NCI-H226 (cell line): ENCODE data around the gene GPN2.
"Not testable (repeated sequence)": the region's sequence is repeated elsewhere in the genome, so short reads cannot be mapped to it uniquely, and the experiment has no call there.

Experiments used
- DNase-seq: peaks from one replicate; pipeline ENCODE4 v3.0.0-alpha.2; 2015

Gene GPN2

GRCh38 chr1:26900001-26900814, 10.1 kb upstream of the GPN2 start, which contains the start of gene GPATCH3:
Gene GPATCH3 (minus strand): TSS chr1:26900467. CDS start chr1:26900442, 25 bp downstream.
- DNase-seq = peak; percentile 84

DNA sequence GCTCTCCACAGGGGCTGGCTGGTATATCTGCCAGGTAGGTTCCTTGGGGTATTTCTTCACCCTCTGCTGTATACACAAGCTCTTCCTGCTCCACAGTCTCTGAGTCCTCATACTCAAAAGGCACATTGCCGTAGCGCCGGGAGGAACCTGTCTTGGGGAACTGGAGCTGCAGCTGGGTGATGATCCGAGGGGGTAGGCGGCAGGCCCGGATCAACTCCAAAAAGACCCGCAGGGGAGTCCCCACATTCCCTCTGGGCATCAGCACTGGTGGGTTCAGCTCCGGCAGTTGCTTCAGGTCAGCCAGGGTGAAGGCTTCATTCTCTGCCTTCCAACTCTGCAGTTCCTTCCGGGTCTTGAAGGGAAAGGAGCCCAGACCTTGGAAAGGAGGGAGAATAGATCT, 7.3 kb upstream of the GPN2 start:
- DNase-seq = no peak

DNA sequence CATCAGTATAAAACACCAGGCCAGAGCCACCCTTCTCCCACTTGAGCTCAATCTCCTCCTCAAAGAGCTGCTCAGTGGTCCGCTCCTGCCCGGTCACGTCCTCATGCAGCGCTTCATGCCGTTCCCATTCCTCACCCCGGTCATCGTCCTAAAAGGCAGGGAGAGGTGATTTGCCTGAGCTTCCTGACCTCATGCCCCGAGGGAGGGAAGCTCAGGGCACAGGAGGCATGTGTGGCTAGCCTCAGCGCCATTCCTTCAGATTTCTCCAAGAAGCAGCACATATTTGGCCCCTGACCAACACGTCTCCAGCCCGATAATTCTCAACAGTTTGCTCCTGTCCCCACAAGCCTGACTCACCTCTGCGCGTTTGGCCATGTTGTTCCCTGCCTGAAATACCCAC, 4.2 kb upstream of the GPN2 start:
- DNase-seq = no peak

- no peak for DNase-seq
Observed at GRCh38 chr1:26890467-26890796, 349 bp upstream of the GPN2 start.

GRCh38 chr1:26888231-26888630, 1.9 kb downstream of the GPN2 start:
- no peak for DNase-seq

DNA sequence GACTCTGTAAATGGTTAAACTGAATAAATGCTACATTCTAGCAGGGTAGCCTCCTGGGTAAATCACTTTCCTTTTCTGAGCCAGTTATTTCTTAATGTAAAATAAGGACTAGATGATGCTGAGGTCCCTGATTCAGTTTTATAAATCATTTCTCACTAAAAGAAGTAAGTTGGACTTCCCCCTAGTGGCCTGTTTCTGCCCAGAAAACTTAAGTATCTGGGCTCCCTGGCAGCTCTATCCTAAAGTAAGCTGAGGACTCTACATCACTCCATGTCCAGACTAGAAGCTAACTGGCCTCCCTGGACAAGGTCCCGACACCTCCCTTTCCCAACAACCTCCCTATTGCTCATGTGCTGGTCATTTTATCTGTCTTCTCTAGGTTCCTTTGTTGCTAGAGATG, 3.0 kb downstream of the GPN2 start:
- DNase-seq = peak; percentile 5

DNA sequence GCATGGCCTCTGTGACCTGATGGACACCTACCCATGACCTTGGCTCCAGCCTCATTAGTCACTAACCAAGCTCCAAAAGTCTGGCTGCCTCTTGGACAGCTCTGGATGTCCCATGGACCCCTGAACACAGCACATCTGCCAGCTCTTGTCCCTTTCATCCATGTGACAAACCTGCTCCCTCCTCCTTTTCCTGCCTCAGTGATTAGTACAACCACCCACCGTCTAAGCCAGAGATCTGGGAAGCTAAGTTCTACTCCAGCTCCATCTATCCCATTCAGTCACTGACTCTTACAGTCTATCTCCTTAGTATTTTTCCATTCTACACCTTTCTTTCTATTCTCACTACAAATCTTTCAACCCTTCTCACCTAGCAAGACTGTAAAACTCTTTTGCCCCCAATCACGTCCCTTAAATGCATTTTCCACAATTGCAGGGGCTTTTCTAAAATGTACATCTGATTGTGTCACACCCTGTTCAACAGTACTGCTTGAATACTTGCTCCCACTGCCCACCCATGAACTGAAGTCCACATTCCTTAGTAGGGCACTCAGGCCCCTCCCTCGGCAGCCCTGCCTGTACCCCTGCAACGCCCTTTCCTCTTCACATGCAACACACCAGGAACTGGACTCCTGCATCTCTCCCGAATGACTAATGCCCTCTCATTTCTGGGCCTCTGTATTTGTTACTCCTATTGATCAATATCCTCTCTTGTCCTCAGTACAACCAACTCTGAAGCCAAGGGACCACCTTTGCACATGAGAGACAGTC, 7.2 kb downstream of the GPN2 start:
- no peak for DNase-seq

- DNase-seq = not testable (repeated sequence)
Observed at GRCh38 chr1:26881611-26882010, 8.5 kb downstream of the GPN2 start.

GRCh38 chr1:26879793-26880192, 10.3 kb downstream of the GPN2 start:
- DNase-seq = no peak

DNA sequence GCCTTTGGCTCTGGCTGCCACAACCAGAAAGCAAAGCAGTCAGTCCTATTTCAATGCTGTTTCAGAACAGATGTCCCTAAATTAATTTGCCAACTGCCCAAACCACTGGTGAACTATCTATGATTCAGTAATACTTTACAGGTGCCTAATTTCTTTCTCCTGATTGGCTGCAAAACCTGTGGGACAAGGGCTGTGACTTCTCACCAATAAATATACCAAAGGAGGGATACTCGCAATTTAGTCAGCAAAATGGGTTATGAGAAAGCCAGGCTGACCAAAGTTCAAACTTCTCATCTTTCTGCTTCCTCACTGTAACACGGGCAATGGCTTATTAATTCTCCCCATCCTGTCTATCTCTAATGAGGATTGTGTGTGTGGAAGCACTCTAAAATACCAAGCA, 12.8 kb downstream of the GPN2 start:
- no peak for DNase-seq

DNA sequence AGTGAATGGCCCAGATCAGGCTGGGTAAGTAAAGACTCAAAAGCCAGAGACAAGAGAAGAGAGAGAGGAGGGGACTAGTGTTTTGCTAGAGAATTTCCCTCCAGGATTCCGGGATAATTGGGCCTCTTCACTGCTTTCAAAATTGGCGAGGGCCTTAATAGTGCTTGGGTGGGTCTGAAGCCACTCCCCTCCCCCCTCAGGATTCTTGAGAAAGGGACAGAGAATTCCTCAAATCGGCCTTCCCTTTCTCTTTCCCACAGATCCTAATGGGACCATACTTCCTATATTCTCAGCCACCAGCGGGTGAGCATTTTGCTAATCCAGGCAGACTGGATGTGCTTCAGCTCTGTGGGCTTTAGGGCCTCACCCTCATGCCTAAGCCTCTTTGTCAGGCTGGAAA, 15.2 kb downstream of the GPN2 start:
- no peak for DNase-seq

- DNase-seq = not testable (repeated sequence)
Observed at GRCh38 chr1:26873097-26873496, 17.0 kb downstream of the GPN2 start.

DNA sequence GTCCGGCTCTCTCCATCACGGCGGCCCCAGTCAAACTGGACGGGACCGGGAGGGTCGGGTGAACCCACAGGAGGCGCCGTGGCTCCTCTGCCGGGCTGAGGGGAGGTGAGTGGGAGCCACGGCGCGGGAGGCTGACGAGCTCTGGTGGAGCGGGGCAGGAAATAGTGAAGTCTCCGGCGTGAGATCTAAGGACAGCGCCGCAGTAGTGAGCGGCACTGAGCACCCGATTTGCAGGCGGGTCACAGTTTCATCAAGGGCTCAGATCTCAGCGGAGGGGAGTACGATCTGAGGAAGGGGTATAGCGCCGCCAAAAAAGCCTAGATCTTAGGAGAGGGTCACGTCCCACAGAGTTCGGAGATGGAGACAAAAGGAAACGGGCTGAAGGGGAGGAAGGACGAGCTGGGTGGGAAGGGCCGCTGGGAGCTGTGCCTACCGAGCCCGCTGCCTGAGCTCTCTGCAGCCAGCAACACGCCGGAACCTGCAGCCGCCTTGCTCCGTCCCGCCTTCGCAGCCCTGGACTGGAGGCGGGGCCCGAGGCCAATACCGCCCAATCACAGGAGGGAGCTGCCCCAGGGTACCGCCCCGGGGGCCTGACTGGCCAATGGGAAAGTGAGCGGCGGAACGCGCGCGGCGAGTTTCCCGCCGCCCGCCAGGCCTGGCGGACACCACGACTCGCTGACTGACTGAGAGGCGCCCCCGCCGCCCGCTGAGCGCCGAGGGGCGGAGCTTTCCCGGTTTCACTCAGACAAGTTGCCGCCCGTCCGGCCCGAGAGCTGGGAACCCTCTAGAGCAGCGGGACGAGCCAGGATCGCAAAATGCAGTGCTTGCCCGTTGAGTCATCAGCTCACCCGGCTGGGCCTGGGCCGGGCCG, 25.2 kb downstream of the GPN2 start:
- peak; percentile 98 for DNase-seq

GRCh38 chr1:26863685-26864077, 26.4 kb downstream of the GPN2 start:
- DNase-seq = no peak

DNA sequence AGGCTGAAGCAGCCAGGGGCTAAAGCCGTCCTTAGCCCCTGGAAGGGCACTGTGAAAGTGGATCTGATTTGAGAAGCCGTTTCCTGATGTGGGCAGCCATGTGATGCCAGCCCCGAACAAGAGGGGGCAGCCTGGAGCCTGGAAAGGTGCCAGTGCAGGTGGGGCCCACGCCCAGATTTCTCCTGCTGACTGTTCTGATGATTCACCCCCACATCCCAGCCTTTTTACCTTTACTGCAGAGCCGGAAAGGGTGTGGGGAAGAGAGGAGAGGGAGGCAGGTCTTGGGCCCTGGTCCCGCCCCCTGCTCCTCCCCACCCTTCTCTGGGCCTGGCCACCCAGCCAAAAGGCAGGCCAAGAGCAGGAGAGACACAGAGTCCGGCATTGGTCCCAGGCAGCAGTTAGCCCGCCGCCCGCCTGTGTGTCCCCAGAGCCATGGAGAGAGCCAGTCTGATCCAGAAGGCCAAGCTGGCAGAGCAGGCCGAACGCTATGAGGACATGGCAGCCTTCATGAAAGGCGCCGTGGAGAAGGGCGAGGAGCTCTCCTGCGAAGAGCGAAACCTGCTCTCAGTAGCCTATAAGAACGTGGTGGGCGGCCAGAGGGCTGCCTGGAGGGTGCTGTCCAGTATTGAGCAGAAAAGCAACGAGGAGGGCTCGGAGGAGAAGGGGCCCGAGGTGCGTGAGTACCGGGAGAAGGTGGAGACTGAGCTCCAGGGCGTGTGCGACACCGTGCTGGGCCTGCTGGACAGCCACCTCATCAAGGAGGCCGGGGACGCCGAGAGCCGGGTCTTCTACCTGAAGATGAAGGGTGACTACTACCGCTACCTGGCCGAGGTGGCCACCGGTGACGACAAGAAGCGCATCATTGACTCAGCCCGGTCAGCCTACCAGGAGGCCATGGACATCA, 27.1 kb downstream of the GPN2 start, which contains the start of gene SFN:
SFN (plus strand) TSS at position 369 of the 904 bp plus-strand sequence; CDS start at position 433, 64 bp downstream.
- DNase-seq = peak; percentile 93

DNA sequence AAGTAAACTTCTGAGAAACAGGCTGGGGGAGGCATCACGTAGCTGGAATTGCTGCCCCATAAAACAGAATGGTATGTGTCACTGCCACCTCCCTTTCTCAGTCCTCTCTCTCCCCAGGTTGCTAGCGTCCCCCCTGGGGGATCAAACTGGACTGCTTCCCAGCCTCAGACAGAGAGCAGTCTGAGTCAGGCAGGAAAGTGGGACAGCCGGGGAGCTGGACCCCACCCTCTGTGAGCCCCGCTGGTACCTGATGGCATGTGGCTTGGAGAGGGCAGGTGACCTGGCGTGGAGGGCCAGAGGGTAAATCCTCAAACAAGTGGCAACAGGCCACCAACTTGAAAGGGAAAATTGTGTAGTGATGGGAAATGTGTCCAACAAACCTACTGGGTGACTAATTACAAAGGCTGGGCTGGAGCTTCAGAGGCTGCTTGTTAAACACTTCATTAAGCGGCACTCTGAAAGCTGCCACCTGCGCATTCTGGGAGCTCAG, 28.1 kb downstream of the GPN2 start:
- no peak for DNase-seq

- peak; percentile 59 for DNase-seq
Observed at GRCh38 chr1:26861286-26861701, 28.8 kb downstream of the GPN2 start.

GRCh38 chr1:26858891-26859640, 31.0 kb downstream of the GPN2 start:
- peak; percentile 87 for DNase-seq

DNA sequence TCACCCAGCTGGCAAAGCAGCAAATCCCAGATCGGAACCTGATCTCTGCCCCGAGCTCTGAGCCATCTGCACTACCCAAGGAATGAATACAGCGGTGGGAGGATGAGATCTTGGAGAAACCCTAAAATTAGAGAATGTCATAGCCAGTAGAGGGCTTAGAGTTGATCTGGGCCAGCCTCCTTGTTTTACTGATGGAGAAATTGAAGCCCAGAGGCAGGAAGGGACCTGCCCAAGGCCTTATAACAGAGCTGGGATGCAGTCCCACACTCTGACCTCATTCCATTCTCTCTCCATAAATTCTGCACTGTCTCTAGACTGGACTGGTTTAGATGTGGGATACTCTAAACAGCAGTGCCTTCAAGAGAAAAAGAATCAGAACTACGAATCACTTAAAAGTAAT, 31.9 kb downstream of the GPN2 start:
- peak; percentile 39 for DNase-seq

GRCh38 chr1:26857473-26858060, 32.5 kb downstream of the GPN2 start:
- DNase-seq = no peak
